Measurements from ENCODE around the gene TSHZ1. TPM values are rescaled to one million over a fixed set of nuclear protein-coding genes. Genes with fewer than 3 reads are reported as not detected.

The TSHZ1 gene
- total RNA-seq, 2 donors from 2014 or later: 13.9 to 17.4 TPM

DNA sequence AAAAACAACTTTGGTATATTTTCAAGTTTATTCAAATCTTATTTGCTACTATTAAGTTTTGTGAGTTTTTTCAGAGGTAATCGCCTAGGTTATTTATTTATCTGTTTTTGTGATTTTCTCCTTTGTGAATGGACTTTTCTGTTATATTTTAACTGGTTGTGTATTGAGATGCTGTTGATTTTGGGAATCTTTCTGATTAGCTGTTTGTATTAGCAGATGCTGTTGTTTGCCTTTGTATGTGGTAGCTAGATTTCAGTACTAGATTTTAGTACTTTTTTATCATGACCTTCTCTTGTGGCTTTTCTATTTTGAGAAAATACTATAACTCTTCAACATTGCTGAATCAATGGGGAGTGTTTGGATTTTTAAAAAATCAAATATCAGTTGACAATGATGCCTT, 42.4 kb downstream of the TSHZ1 start:
- DNase-seq (ENCODE audit: low spot score): no peak
- TF ChIP-seq, protein P1, sequence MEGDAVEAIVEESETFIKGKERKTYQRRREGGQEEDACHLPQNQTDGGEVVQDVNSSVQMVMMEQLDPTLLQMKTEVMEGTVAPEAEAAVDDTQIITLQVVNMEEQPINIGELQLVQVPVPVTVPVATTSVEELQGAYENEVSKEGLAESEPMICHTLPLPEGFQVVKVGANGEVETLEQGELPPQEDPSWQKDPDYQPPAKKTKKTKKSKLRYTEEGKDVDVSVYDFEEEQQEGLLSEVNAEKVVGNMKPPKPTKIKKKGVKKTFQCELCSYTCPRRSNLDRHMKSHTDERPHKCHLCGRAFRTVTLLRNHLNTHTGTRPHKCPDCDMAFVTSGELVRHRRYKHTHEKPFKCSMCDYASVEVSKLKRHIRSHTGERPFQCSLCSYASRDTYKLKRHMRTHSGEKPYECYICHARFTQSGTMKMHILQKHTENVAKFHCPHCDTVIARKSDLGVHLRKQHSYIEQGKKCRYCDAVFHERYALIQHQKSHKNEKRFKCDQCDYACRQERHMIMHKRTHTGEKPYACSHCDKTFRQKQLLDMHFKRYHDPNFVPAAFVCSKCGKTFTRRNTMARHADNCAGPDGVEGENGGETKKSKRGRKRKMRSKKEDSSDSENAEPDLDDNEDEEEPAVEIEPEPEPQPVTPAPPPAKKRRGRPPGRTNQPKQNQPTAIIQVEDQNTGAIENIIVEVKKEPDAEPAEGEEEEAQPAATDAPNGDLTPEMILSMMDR (IDR thresholded peaks at IDR 0.05): no peak
- no peak for ATAC-seq (ENCODE audit: insufficient number of reproducible peaks, low FRiP score, low read depth)
- Histone ChIP-seq H3K36me3 (no peaks in the 10 kb centered on the region), H3K4me3 (no peak overlapping the region), H3K4me1 (ENCODE audit: control insufficient read depth in 1 of 2, low read depth in 2 of 2) (peaks cover 20 to 40% of the 10 kb centered on the region in 2 donors), H3K27me3 (replicated peaks; ENCODE audit: insufficient read depth) (no peaks in the 10 kb centered on the region), H3K9me3 (no peaks in the 10 kb centered on the region), H3K27ac (no peak overlapping the region)

DNA sequence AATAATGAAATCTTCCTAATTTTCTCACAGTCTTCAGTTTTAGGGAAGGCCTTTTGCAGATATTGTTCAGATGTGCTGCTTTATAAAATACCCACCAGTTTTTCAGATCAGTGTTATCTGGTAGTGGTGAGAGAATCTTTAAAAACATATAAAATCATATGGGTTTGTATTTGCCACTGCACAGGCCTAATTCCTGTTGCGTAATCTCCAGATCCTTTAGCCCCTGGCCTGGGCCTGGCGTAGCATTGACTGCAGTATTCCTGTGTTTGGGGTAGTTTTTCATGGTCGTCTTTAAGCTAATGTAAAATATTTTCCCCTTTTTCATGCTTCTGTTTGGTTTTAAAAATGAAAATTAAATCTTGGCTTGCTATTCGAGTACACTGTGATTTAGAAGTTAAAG, 43.2 kb downstream of the TSHZ1 start:
- no peak for DNase-seq (ENCODE audit: low spot score)

DNA sequence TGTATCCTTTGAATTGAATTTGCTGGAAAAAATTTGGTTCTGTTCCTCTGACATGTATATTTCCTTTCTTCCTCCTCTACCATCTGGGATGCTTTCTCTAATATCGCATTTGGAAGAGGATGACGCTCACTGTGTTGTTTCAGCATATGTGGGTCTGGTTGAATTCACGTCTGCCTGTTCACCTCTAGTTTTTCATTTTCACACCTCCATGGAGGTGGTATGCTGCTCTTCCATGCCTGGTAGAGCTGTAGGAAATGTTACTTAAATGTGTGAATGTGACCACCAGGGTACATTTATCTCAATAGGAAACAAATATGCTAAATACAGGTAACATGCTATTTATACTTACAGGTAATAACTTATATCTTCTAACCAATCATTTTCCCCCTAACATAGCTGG, 44.5 kb downstream of the TSHZ1 start:
- no peak overlapping the region for H3K27ac ChIP-seq
- ATAC-seq (ENCODE audit: insufficient number of reproducible peaks, low FRiP score, low read depth): no peak
- no peaks in the 10 kb centered on the region for H3K36me3 ChIP-seq
- no peak overlapping the region for H3K4me3 ChIP-seq
- H3K4me1 ChIP-seq (ENCODE audit: control insufficient read depth in 1 of 2, low read depth in 2 of 2): peaks cover 17 to 30% of the 10 kb centered on the region in 2 donors
- H3K27me3 ChIP-seq (replicated peaks; ENCODE audit: insufficient read depth): no peaks in the 10 kb centered on the region
- TF ChIP-seq, protein P1 (IDR thresholded peaks at IDR 0.05): no peak
- H3K9me3 ChIP-seq: no peaks in the 10 kb centered on the region
- DNase-seq (ENCODE audit: low spot score): no peak

More for the DNA sequence above, 43.2 kb downstream of the TSHZ1 start:
- no peak for ATAC-seq (ENCODE audit: insufficient number of reproducible peaks, low FRiP score, low read depth)
- H3K4me1 ChIP-seq (ENCODE audit: control insufficient read depth in 1 of 2, low read depth in 2 of 2): peaks cover 17 to 33% of the 10 kb centered on the region in 2 donors
- H3K9me3 ChIP-seq: no peaks in the 10 kb centered on the region
- H3K36me3 ChIP-seq: no peaks in the 10 kb centered on the region
- no peak overlapping the region for H3K27ac ChIP-seq
- H3K4me3 ChIP-seq: no peak overlapping the region
- H3K27me3 ChIP-seq (replicated peaks; ENCODE audit: insufficient read depth): no peaks in the 10 kb centered on the region
- TF ChIP-seq, protein P1 (IDR thresholded peaks at IDR 0.05): no peak

DNA sequence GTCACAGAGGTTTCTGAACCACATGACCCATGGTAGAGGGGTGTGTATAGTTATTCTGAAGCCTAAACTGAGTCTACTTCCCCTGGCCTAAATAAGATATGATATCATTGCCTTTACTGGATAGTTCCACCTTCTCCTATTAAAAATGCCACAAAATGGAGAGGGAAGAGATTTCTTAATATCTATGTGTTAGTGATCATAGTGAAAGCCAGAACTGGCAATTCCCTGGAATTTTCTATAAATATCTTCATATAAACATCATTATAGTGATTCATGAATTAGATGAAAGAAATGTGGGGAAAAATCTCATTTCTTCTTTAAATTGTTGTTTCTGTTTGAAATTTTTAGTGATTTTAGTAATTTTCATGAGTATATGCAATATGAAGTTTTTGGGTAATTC, 45.8 kb downstream of the TSHZ1 start:
- H3K27me3 ChIP-seq (replicated peaks; ENCODE audit: insufficient read depth): no peaks in the 10 kb centered on the region
- no peaks in the 10 kb centered on the region for H3K36me3 ChIP-seq
- no peak for ATAC-seq (ENCODE audit: insufficient number of reproducible peaks, low FRiP score, low read depth)
- no peaks in the 10 kb centered on the region for H3K9me3 ChIP-seq
- DNase-seq (ENCODE audit: low spot score): no peak
- no peak overlapping the region for H3K4me3 ChIP-seq
- no peak overlapping the region for H3K27ac ChIP-seq
- peaks cover 16 to 27% of the 10 kb centered on the region in 2 donors for H3K4me1 ChIP-seq (ENCODE audit: control insufficient read depth in 1 of 2, low read depth in 2 of 2)
- TF ChIP-seq, protein P1 (IDR thresholded peaks at IDR 0.05): no peak

DNA sequence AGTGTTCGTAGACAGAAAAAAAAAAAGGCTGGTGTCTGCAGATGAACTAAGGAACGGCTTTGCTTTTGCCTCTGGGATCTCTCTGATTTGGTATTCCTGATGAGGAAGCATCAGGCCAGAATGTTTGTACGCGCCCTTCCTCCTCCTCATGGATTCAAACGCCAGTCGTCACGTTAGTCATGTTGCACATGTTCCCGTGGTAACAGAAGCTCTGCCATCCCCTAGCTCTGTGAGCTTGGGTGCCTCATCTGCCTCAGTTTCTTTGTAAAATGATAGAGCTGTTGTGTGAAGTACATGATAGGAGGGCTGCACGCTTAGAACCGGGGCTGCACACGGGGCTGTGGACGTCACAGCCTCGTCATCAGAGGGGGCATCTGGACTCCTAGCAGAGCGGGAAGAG, 47.0 kb downstream of the TSHZ1 start:
- ATAC-seq (ENCODE audit: insufficient number of reproducible peaks, low FRiP score, low read depth) (no peak), DNase-seq (ENCODE audit: low spot score) (no peak)
- H3K4me1 ChIP-seq (ENCODE audit: control insufficient read depth in 1 of 2, low read depth in 2 of 2): peaks cover 10 to 16% of the 10 kb centered on the region in 2 donors
- no peak overlapping the region for H3K4me3 ChIP-seq
- H3K27me3 ChIP-seq (replicated peaks; ENCODE audit: insufficient read depth): no peaks in the 10 kb centered on the region
- no peaks in the 10 kb centered on the region for H3K9me3 ChIP-seq
- no peaks in the 10 kb centered on the region for H3K36me3 ChIP-seq
- no peak overlapping the region for H3K27ac ChIP-seq
- TF ChIP-seq, protein P1 (IDR thresholded peaks at IDR 0.05): no peak
